HL-60 (cell line): ENCODE data around the gene KMT2C.

ENCODE experiments used
- DNase-seq, 2 experiments: peaks; one replicate each; pipeline ENCODE4 v3.0.0-alpha.2; 2010 to 2020; ENCODE audit warnings: low read depth in 1 of 2, low spot score in 1 of 2
- H3K27ac ChIP-seq: fragments of 250-450 bp; sonication (Bioruptor Pico); replicated peaks from 2 replicates; pipeline ENCODE4 v1.5.1; 2020; ENCODE audit warnings: mild to moderate bottlenecking, moderate library complexity
- H3K27me3 ChIP-seq: fragments of 250-450 bp; sonication (Bioruptor Pico); 2 replicates; pipeline ENCODE4 v1.5.1; 2021; ENCODE audit warnings: mild to moderate bottlenecking, moderate library complexity; ENCODE audit not compliant: insufficient read depth, poor library complexity, severe bottlenecking
- H3K4me3 ChIP-seq: replicated peaks from 2 replicates; pipeline ENCODE4 v1.5.1; 2011; ENCODE audit warnings: mild to moderate bottlenecking, control low read depth, low read length; ENCODE audit not compliant: insufficient read depth
- GABPA ChIP-seq: IDR thresholded peaks from 2 replicates; pipeline ENCODE4 v1.6.1; 2012; ENCODE audit warnings: low read depth
- POLR2AphosphoS5 ChIP-seq: IDR thresholded peaks from 2 replicates; pipeline ENCODE4 v1.6.1; 2012; ENCODE audit warnings: low read depth
- SPI1 ChIP-seq: IDR thresholded peaks from 2 replicates; pipeline ENCODE4 v1.6.1; 2012; ENCODE audit warnings: low read depth, mild to moderate bottlenecking, borderline replicate concordance
- TF ChIP-seq, protein P1 (sequence below): IDR thresholded peaks from one replicate; pipeline ENCODE4 v1.5.1; 2011; ENCODE audit warnings: low read length, control low read depth, inconsistent platforms; ENCODE audit not compliant: insufficient read depth
- TF ChIP-seq, protein P2 (sequence below): IDR thresholded peaks from 2 replicates; pipeline ENCODE4 v1.6.1; 2012; ENCODE audit warnings: low read depth; ENCODE audit not compliant: insufficient replicate concordance

Gene KMT2C

DNA sequence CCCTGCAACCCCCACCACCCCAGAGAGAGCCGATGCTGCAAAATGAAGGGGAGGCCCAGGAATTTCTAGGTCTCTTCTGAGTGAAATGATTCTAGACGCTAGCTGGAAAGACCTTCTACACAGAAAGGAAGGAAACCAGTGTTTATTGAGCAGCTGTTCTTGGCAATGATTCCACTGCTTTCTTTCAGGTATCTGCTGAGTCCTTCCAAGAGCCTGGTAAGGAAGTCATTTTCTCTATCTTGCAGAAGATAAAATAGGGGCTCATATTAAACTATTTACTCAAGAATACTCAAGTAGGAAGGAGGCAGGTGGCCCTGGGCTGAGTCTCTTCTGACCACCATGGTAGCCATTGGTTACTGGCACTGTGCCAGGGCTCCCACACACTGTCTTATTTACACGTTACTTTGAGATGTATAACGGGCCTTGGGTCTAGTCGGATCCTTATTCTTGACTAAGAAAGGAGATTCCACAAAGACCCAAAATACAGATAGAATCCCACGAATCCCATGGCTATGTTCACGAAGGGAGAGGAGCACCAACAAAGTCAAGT lies 298.3 kb downstream of the KMT2C start:
- Histone ChIP-seq H3K27ac (no peak overlapping the region), H3K27me3 (no peaks in the 10 kb centered on the region), H3K4me3 (no peak overlapping the region)
- TF ChIP-seq POLR2AphosphoS5 (no peak), GABPA (no peak), SPI1 (no peak)
- TF ChIP-seq, protein P1, sequence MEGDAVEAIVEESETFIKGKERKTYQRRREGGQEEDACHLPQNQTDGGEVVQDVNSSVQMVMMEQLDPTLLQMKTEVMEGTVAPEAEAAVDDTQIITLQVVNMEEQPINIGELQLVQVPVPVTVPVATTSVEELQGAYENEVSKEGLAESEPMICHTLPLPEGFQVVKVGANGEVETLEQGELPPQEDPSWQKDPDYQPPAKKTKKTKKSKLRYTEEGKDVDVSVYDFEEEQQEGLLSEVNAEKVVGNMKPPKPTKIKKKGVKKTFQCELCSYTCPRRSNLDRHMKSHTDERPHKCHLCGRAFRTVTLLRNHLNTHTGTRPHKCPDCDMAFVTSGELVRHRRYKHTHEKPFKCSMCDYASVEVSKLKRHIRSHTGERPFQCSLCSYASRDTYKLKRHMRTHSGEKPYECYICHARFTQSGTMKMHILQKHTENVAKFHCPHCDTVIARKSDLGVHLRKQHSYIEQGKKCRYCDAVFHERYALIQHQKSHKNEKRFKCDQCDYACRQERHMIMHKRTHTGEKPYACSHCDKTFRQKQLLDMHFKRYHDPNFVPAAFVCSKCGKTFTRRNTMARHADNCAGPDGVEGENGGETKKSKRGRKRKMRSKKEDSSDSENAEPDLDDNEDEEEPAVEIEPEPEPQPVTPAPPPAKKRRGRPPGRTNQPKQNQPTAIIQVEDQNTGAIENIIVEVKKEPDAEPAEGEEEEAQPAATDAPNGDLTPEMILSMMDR = no peak
- TF ChIP-seq, protein P2, sequence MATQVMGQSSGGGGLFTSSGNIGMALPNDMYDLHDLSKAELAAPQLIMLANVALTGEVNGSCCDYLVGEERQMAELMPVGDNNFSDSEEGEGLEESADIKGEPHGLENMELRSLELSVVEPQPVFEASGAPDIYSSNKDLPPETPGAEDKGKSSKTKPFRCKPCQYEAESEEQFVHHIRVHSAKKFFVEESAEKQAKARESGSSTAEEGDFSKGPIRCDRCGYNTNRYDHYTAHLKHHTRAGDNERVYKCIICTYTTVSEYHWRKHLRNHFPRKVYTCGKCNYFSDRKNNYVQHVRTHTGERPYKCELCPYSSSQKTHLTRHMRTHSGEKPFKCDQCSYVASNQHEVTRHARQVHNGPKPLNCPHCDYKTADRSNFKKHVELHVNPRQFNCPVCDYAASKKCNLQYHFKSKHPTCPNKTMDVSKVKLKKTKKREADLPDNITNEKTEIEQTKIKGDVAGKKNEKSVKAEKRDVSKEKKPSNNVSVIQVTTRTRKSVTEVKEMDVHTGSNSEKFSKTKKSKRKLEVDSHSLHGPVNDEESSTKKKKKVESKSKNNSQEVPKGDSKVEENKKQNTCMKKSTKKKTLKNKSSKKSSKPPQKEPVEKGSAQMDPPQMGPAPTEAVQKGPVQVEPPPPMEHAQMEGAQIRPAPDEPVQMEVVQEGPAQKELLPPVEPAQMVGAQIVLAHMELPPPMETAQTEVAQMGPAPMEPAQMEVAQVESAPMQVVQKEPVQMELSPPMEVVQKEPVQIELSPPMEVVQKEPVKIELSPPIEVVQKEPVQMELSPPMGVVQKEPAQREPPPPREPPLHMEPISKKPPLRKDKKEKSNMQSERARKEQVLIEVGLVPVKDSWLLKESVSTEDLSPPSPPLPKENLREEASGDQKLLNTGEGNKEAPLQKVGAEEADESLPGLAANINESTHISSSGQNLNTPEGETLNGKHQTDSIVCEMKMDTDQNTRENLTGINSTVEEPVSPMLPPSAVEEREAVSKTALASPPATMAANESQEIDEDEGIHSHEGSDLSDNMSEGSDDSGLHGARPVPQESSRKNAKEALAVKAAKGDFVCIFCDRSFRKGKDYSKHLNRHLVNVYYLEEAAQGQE = no peak
- DNase-seq = no peak

DNA sequence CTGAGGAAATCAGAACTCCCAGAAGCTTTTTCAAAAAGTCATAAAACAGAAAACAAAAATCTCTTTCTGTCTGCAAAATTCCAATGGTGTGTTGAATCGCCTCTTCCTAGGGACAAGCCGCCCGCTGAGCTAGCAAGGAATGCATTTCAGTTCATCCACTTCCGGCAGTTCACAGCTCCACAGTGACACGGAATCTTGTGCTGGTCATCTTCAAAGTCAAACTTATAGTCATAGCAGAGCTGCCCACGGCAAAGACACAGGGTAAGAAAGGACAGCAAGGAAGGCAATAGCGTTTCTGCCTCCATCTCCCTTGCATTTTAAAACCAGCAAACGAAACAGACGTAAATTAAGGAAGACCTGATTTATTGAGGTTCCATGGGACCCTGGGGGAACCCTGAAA lies 299.1 kb downstream of the KMT2C start:
- Histone ChIP-seq H3K4me3 (no peak overlapping the region), H3K27me3 (no peaks in the 10 kb centered on the region), H3K27ac (no peak overlapping the region)
- no peak for DNase-seq
- no peak for TF ChIP-seq SPI1
- TF ChIP-seq, protein P2 = no peak
- TF ChIP-seq GABPA = no peak

DNA sequence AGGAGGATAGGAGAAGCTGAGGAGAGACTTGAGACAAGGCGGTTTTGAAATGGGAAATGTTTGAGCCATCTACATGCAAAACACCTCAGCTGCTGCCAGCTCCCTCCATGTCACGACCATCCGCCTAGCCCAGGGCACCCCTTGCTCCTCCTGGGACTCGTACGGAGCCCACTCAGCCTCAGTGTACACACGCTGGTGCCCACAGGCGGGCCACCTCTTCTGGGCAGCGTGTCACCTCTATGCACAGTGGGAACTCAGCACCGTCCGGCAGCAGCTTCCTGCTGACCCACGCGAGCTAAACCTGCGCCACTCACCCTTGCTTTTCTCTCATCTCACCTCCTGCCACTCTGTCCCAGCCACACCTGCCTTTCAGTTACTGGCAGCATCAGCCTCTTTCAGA lies 302.0 kb downstream of the KMT2C start:
- Histone ChIP-seq H3K27ac (no peak overlapping the region), H3K4me3 (no peak overlapping the region), H3K27me3 (no peaks in the 10 kb centered on the region)
- DNase-seq = no peak
- TF ChIP-seq, protein P1 = no peak
- TF ChIP-seq POLR2AphosphoS5 = no peak
- TF ChIP-seq, protein P2 = no peak
- no peak for TF ChIP-seq SPI1
- no peak for TF ChIP-seq GABPA

DNA sequence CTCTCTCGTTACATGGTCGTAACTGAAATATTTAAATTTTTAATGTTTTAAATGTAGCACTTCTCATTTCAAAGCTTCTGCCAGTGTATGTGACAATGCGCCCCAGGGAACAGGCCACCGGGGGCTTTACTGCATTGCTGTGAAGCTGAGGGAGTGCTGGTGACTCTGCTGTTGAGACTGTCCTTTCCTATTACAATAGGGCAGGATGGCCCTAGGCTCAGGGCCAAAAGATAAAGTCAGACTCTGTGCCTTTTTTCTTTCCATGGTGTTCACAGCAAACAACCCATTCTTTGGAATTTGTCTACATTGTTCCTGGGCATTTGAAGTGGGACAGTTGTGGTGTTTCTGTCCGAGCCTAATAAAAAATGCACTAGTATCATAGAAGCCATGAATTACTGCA lies 303.0 kb downstream of the KMT2C start:
- no peak for DNase-seq
- Histone ChIP-seq H3K27ac (no peak overlapping the region), H3K27me3 (no peaks in the 10 kb centered on the region), H3K4me3 (no peak overlapping the region)
- no peak for TF ChIP-seq SPI1
- TF ChIP-seq POLR2AphosphoS5 = no peak
- TF ChIP-seq GABPA = no peak
- TF ChIP-seq, protein P1 = no peak
